Activated CD8-positive, alpha-beta memory T cell treated with anti-CD3 and anti-CD28 coated beads, Interleukin-2, amount 50 U/mL, for 4 hours (primary cell): ENCODE results near the gene RBPMS2.
"Not testable (repeated sequence)": the region's sequence is repeated elsewhere in the genome, so short reads cannot be mapped to it uniquely, and the experiment has no call there.

ENCODE experiments used
- DNase-seq: peaks from one replicate; pipeline ENCODE4 v3.0.0-alpha.2; 2020

Gene RBPMS2

GRCh38 chr15:64775551-64776401 is at the start of gene RBPMS2:
TSS of gene RBPMS2 (minus strand) at chr15:64775589. CDS start at chr15:64775319, 270 bp downstream.
- no peak for DNase-seq

GRCh38 chr15:64824929-64825430 is 49.6 kb upstream of the RBPMS2 start:
- no peak for DNase-seq

- no peak for DNase-seq
These were observed 41.1 kb upstream of the RBPMS2 start for GRCh38 chr15:64816452-64816851.

- not testable (repeated sequence) for DNase-seq
These were observed 39.6 kb upstream of the RBPMS2 start for GRCh38 chr15:64814965-64815364.

GRCh38 chr15:64814283-64814682 is 38.9 kb upstream of the RBPMS2 start:
- DNase-seq: not testable (repeated sequence)

- no peak for DNase-seq
These were observed 37.7 kb upstream of the RBPMS2 start for GRCh38 chr15:64813075-64813474.

GRCh38 chr15:64810497-64811326 is 35.3 kb upstream of the RBPMS2 start:
- no peak for DNase-seq

- peak; percentile 65 for DNase-seq
These were observed 34.5 kb upstream of the RBPMS2 start for GRCh38 chr15:64809649-64810496.

- no peak for DNase-seq
These were observed 33.5 kb upstream of the RBPMS2 start for GRCh38 chr15:64808785-64809453.

- DNase-seq: no peak
These were observed 32.4 kb upstream of the RBPMS2 start for GRCh38 chr15:64807751-64808222.

- DNase-seq: no peak
These were observed 31.8 kb upstream of the RBPMS2 start for GRCh38 chr15:64807051-64807749.

- no peak for DNase-seq
These were observed 31.1 kb upstream of the RBPMS2 start for GRCh38 chr15:64806509-64806908.

- no peak for DNase-seq
These were observed 29.2 kb upstream of the RBPMS2 start for GRCh38 chr15:64804619-64805018.

- DNase-seq: no peak
These were observed 28.1 kb upstream of the RBPMS2 start for GRCh38 chr15:64803526-64803925.

- no peak for DNase-seq
These were observed 25.1 kb upstream of the RBPMS2 start for GRCh38 chr15:64800476-64800875.

- DNase-seq: not testable (repeated sequence)
These were observed 23.5 kb upstream of the RBPMS2 start for GRCh38 chr15:64798905-64799304.

GRCh38 chr15:64795921-64796320 is 20.5 kb upstream of the RBPMS2 start:
- not testable (repeated sequence) for DNase-seq

- DNase-seq: not testable (repeated sequence)
These were observed 19.9 kb upstream of the RBPMS2 start for GRCh38 chr15:64795299-64795698.

- no peak for DNase-seq
These were observed 16.9 kb upstream of the RBPMS2 start for GRCh38 chr15:64792282-64792681.

GRCh38 chr15:64791401-64791800 is 16.0 kb upstream of the RBPMS2 start:
- DNase-seq: no peak

GRCh38 chr15:64783796-64784195 is 8.4 kb upstream of the RBPMS2 start:
- no peak for DNase-seq
